HepG2 (cell line): ENCODE measurements around the gene CD7. TPM values are rescaled to one million over a fixed set of nuclear protein-coding genes. Genes with fewer than 3 reads are reported as not detected.
A peak's percentile ranks its signal among the peaks of the same experiment; 100 is the strongest.

Experiments
- AGO2 ChIP-seq: fragments of 200-400 bp; formaldehyde crosslinking; optimal IDR thresholded peaks from 2 replicates; pipeline ENCODE3; 2017; ENCODE audit warnings: mild to moderate bottlenecking, low read depth, low read length, moderate library complexity
- ASH2L ChIP-seq: fragments of 300-600, 200-600 bp; sonication (generic); IDR thresholded peaks from 2 replicates; pipeline ENCODE4 v1.7.0; 2017; ENCODE audit warnings: low read depth, mild to moderate bottlenecking, moderate library complexity, mixed read lengths, low read length; ENCODE audit not compliant: insufficient read length
- ATF7-NPFF ChIP-seq: sonication (generic); formaldehyde crosslinking; IDR thresholded peaks from 2 replicates; pipeline ENCODE4 v1.8.1; 2023; ENCODE audit warnings: mild to moderate bottlenecking, low read depth, missing genetic modification reagents, moderate library complexity
- ATM ChIP-seq: fragments of 450-650 bp; IDR thresholded peaks from 2 replicates; pipeline ENCODE4 v1.7.1; 2017; ENCODE audit warnings: mild to moderate bottlenecking, borderline replicate concordance
- BRCA1 ChIP-seq: sonication (generic); formaldehyde crosslinking; IDR thresholded peaks from 2 replicates; pipeline ENCODE4 v1.4.0; 2020; ENCODE audit warnings: missing genetic modification reagents
- CBX2 ChIP-seq, 2 experiments: fragments of 200-600 bp in 1 of 2; sonication (generic); formaldehyde crosslinking in 1 of 2; IDR thresholded peaks; 2 replicates each; pipeline versions ENCODE4 v1.7.0 to v1.8.1; 2018 to 2022; ENCODE audit warnings: low read depth in 2 of 2, low read length in 1 of 2, mild to moderate bottlenecking in 1 of 2, missing genetic modification reagents in 1 of 2
- CENPT ChIP-seq: sonication (generic); formaldehyde crosslinking; IDR thresholded peaks from 2 replicates; pipeline ENCODE4 v1.8.0; 2022; ENCODE audit warnings: low read depth, mild to moderate bottlenecking, moderate library complexity, missing genetic modification reagents
- EP300 ChIP-seq, 3 experiments: sonication (generic) in 1 of 3; formaldehyde crosslinking in 1 of 3; IDR thresholded peaks; 2 replicates each; pipeline versions ENCODE4 v1.5.1 to v1.6.1; 2011 to 2020; ENCODE audit warnings: low read depth in 2 of 3, low read length in 2 of 3, borderline replicate concordance in 1 of 3, improper control_type of control experiment in 1 of 3, mild to moderate bottlenecking in 1 of 3, missing genetic modification reagents in 1 of 3, moderate library complexity in 1 of 3
- HOXA9 ChIP-seq: sonication (generic); formaldehyde crosslinking; IDR thresholded peaks from 2 replicates; pipeline ENCODE4 v1.8.1; 2022; ENCODE audit warnings: missing genetic modification reagents, mild to moderate bottlenecking, moderate library complexity, borderline replicate concordance
- KAT7 ChIP-seq: IDR thresholded peaks from 2 replicates; pipeline ENCODE4 v1.6.1; 2018; ENCODE audit warnings: borderline replicate concordance, missing compliant biosample characterization
- KDM5B ChIP-seq: sonication (generic); formaldehyde crosslinking; IDR thresholded peaks from 2 replicates; pipeline ENCODE4 v1.4.0; 2020; ENCODE audit warnings: missing genetic modification reagents, mild to moderate bottlenecking, borderline replicate concordance
- LCORL ChIP-seq, 2 experiments: fragments of 450-650 bp in 1 of 2; sonication (generic) in 1 of 2; formaldehyde crosslinking in 1 of 2; IDR thresholded peaks; 2 replicates each; pipeline versions ENCODE4 v1.5.0 to v1.6.1; 2017 to 2020; ENCODE audit warnings: antibody characterized with exemption in 1 of 2, missing genetic modification reagents in 1 of 2
- LRRFIP1 ChIP-seq: sonication (generic); formaldehyde crosslinking; conservative IDR thresholded peaks from 2 replicates; pipeline ENCODE4 v1.4.0; 2020; ENCODE audit warnings: missing genetic modification reagents
- NFKB2 ChIP-seq: sonication (generic); formaldehyde crosslinking; IDR thresholded peaks from 2 replicates; pipeline ENCODE4 v1.4.0; 2020; ENCODE audit warnings: missing genetic modification reagents, borderline replicate concordance
- RELA ChIP-seq: sonication (generic); formaldehyde crosslinking; IDR thresholded peaks from 2 replicates; pipeline ENCODE4 v1.4.0; 2020; ENCODE audit warnings: missing genetic modification reagents
- SIN3B ChIP-seq: fragments of 150-350 bp; IDR thresholded peaks from 2 replicates; pipeline ENCODE4 v1.6.1; 2014; ENCODE audit warnings: low read length
- SIX4 ChIP-seq: sonication (generic); formaldehyde crosslinking; IDR thresholded peaks from 2 replicates; pipeline ENCODE4 v1.4.0; 2020; ENCODE audit warnings: missing genetic modification reagents
- SOX5 ChIP-seq: IDR thresholded peaks from 2 replicates; pipeline ENCODE4 v1.6.1; 2016; ENCODE audit warnings: borderline replicate concordance
- TEAD2 ChIP-seq: sonication (generic); formaldehyde crosslinking; IDR thresholded peaks from 2 replicates; pipeline ENCODE4 v1.9.0; 2021; ENCODE audit warnings: missing genetic modification reagents
- TIGD3 ChIP-seq: sonication (generic); formaldehyde crosslinking; IDR thresholded peaks from 2 replicates; pipeline ENCODE4 v1.5.1; 2020; ENCODE audit warnings: mild to moderate bottlenecking, missing genetic modification reagents, borderline replicate concordance
- ZBTB1 ChIP-seq: sonication (generic); formaldehyde crosslinking; IDR thresholded peaks from 2 replicates; pipeline ENCODE4 v1.4.0; 2020; ENCODE audit warnings: missing genetic modification reagents, borderline replicate concordance
- ZFP36 ChIP-seq: fragments of 150-350 bp; IDR thresholded peaks from 2 replicates; pipeline ENCODE4 v1.6.1; 2018; ENCODE audit warnings: borderline replicate concordance, low read length, low read depth; ENCODE audit not compliant: partially characterized antibody
- ZFP37 ChIP-seq: sonication (generic); formaldehyde crosslinking; IDR thresholded peaks from 2 replicates; pipeline ENCODE4 v1.4.0; 2020; ENCODE audit warnings: missing genetic modification reagents, borderline replicate concordance
- ZNF350 ChIP-seq: sonication (generic); formaldehyde crosslinking; IDR thresholded peaks from 2 replicates; pipeline ENCODE4 v1.4.0; 2020; ENCODE audit warnings: mild to moderate bottlenecking, low read depth, missing genetic modification reagents, borderline replicate concordance
- polyA plus RNA-seq, 8 experiments: library from polyadenylated mRNA; depleted of rRNA in 3 of 8; stranded (reverse) in 7 of 8; unstranded in 1 of 8; fragments of >200 nt; fragmentation: Illumina TruSeq in 4 of 8; extraction: Trizol in 4 of 8; gene quantifications; 2 replicates each; pipeline versions ENCODE4 v1.2.1 to v1.2.3, GENCODE V29; 2011 to 2016; ENCODE audit warnings: low read depth in 4 of 8, missing spikeins in 1 of 8, mixed read lengths in 1 of 8; ENCODE audit not compliant: insufficient read depth in 1 of 8
- total RNA-seq, 5 experiments: library from RNA; depleted of rRNA; stranded (reverse); fragments of >200 nt; fragmentation: Illumina TruSeq; extraction: Trizol; gene quantifications; 2 replicates each; pipeline ENCODE4 v1.2.3, GENCODE V29; 2016; ENCODE audit warnings: low read depth in 1 of 5
- TF ChIP-seq, protein P1 (sequence below): sonication (generic); formaldehyde crosslinking; IDR thresholded peaks from 2 replicates; pipeline ENCODE4 v1.4.0; 2020; ENCODE audit warnings: missing genetic modification reagents

CD7 gene
- total and polyA plus RNA-seq, 2 of the 13 experiments (the other 11 are each of a cell fraction or from before 2014, with no cell fraction given), result 67.6 to 76.4 TPM

DNA sequence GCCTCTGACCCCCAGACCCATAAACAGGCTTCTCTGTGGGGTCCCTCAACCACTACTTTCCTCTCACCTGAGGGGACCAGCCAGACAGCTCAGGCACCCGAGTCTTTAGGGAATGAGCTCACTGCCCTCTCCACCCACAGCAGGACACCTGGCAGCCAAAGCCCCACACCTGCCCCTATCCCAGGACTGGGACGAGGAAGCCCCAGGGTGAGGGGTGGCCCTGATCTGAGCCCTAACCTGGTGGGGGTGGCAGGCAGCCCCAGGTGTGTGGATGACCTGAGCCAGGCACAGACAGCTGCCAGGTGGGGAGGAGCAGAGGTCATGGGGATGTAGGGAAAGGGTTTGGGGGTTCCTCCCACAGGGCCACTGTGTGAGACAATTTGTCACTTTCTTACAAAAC lies 40.0 kb upstream of the CD7 start (continued):
- TF ChIP-seq CBX2 (IDR thresholded peaks at IDR 0.05; ENCODE audit: low read depth, low read length), result no peak
- TF ChIP-seq CBX2 (CRISPR knock-in tag; IDR thresholded peaks at IDR 0.05; ENCODE audit: low read depth), result no peak
- TF ChIP-seq ZFP37 (CRISPR knock-in tag), result no peak
- no peak for TF ChIP-seq ZBTB1
- no peak for TF ChIP-seq ASH2L
- no peak for TF ChIP-seq NFKB2
- TF ChIP-seq RELA (CRISPR knock-in tag), result no peak
- TF ChIP-seq ZNF350, result 0 out of 2 replicates have a peak, but pooled peaks have one; percentile 45
- TF ChIP-seq SIX4 (CRISPR knock-in tag), result no peak
- TF ChIP-seq SIN3B, result no peak
- TF ChIP-seq TIGD3 (CRISPR knock-in tag), result no peak
- TF ChIP-seq LRRFIP1, result no peak
- no peak for TF ChIP-seq HOXA9 (CRISPR knock-in tag)
- TF ChIP-seq ATM, result no peak
- TF ChIP-seq KDM5B (CRISPR knock-in tag), result peak; percentile 3; the same call in 1 of the 2 replicates
- TF ChIP-seq LCORL (IDR thresholded peaks at IDR 0.05), result no peak
- TF ChIP-seq LCORL (CRISPR knock-in tag; IDR thresholded peaks at IDR 0.05), result no peak
- TF ChIP-seq ZFP36, result no peak
- TF ChIP-seq TEAD2 (CRISPR knock-in tag), result no peak
- no peak for TF ChIP-seq AGO2
- 0 out of 2 replicates have a peak, but pooled peaks have one; percentile 16 for TF ChIP-seq ATF7-NPFF
- TF ChIP-seq BRCA1 (CRISPR knock-in tag), result no peak
- no peak for TF ChIP-seq CENPT
- TF ChIP-seq SOX5 (CRISPR knock-in tag), result no peak
- no peak for TF ChIP-seq KAT7 (CRISPR knock-in tag)
- TF ChIP-seq, protein P1, sequence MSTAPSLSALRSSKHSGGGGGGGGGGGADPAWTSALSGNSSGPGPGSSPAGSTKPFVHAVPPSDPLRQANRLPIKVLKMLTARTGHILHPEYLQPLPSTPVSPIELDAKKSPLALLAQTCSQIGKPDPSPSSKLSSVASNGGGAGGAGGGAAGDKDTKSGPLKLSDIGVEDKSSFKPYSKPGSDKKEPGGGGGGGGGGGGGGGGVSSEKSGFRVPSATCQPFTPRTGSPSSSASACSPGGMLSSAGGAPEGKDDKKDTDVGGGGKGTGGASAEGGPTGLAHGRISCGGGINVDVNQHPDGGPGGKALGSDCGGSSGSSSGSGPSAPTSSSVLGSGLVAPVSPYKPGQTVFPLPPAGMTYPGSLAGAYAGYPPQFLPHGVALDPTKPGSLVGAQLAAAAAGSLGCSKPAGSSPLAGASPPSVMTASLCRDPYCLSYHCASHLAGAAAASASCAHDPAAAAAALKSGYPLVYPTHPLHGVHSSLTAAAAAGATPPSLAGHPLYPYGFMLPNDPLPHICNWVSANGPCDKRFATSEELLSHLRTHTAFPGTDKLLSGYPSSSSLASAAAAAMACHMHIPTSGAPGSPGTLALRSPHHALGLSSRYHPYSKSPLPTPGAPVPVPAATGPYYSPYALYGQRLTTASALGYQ (CRISPR knock-in tag), result no peak
- TF ChIP-seq EP300 (IDR thresholded peaks at IDR 0.05; ENCODE audit: low read depth in 2 of 2, low read length in 2 of 2), result no peak
- TF ChIP-seq EP300 (CRISPR knock-in tag; IDR thresholded peaks at IDR 0.05; ENCODE audit: borderline replicate concordance), result 0 out of 2 replicates have a peak, but pooled peaks have one; percentile 22
